HFF-Myc (cell line): ENCODE results near the gene RAB11FIP5.
"Not testable (repeated sequence)": the region's sequence is repeated elsewhere in the genome, so short reads cannot be mapped to it uniquely, and the experiment has no call there.

ENCODE experiments used
- DNase-seq: peaks from one replicate; pipeline ENCODE4 v3.0.0-alpha.2; 2011; ENCODE audit warnings: low read depth; ENCODE audit errors: extremely low read depth
- H3K4me3 ChIP-seq: replicated peaks from 2 replicates; pipeline ENCODE4 v1.5.1; 2011; ENCODE audit warnings: low read depth, mild to moderate bottlenecking, control low read depth, low read length
- TF ChIP-seq, protein P1 (sequence below): IDR thresholded peaks from 2 replicates; pipeline ENCODE4 v1.5.1; 2012; ENCODE audit warnings: mild to moderate bottlenecking, low read depth, low read length, control low read depth; ENCODE audit errors: missing control alignments

Gene RAB11FIP5

DNA sequence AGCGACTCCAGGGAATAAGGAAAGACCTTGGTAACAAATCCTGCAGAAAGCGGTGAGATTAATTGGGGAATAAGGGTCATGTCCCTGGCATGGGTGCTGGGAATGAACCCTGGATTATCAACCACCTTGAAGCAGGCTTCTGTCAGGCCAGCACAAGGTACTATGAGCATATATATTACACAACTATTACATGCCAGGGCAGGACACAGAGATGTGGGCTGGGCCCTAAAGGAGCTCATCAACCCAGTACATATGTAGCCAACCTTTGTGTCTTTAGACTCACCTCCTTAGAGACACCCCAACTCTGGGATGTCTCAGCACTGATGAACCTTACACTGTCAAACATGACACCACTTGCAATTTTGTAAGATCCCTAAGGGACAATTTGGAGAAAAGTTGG lies 44.6 kb downstream of the RAB11FIP5 start:
- H3K4me3 ChIP-seq, result no peak overlapping the region
- TF ChIP-seq, protein P1, sequence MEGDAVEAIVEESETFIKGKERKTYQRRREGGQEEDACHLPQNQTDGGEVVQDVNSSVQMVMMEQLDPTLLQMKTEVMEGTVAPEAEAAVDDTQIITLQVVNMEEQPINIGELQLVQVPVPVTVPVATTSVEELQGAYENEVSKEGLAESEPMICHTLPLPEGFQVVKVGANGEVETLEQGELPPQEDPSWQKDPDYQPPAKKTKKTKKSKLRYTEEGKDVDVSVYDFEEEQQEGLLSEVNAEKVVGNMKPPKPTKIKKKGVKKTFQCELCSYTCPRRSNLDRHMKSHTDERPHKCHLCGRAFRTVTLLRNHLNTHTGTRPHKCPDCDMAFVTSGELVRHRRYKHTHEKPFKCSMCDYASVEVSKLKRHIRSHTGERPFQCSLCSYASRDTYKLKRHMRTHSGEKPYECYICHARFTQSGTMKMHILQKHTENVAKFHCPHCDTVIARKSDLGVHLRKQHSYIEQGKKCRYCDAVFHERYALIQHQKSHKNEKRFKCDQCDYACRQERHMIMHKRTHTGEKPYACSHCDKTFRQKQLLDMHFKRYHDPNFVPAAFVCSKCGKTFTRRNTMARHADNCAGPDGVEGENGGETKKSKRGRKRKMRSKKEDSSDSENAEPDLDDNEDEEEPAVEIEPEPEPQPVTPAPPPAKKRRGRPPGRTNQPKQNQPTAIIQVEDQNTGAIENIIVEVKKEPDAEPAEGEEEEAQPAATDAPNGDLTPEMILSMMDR, result no peak
- DNase-seq, result no peak

DNA sequence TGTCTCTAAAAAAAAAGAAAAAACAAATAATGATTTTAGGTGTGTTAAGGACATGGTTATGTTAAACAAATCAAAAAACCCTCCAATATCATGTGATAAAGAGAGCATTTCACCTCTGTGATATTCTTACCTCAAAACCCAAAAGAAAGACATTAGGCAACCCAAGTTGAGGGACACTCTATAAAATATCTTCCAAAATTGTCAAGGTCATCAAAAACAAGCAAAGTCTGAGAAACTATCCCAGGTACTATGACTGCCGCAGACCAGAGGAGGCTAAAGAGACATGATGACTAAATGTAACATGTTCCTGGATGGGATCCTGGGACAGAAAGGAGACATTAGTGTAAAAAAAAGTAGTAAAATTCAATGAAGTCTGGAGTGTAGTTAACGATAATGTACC lies 45.7 kb downstream of the RAB11FIP5 start:
- TF ChIP-seq, protein P1, result no peak
- H3K4me3 ChIP-seq, result no peak overlapping the region
- no peak for DNase-seq

DNA sequence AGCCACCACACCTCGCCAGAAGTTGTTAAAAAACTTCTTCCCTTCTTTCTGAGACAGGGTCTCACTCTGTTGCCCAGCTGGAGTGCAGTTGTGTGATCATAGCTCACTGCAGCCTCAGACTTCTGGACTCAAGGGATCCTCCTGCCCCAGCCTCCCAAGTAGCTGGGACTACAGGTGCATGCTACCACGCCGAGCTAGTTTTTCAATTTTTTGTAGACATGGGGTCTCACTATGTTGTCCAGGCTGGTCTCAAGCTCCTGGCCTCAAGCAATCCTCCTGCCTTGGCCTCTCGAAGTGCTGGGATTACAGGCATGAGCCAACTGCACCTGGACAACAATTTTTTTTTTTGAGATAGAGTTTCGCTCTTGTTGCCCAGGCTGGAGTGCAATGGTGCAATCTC lies 47.7 kb downstream of the RAB11FIP5 start:
- not testable (repeated sequence) for DNase-seq, H3K4me3 ChIP-seq

DNA sequence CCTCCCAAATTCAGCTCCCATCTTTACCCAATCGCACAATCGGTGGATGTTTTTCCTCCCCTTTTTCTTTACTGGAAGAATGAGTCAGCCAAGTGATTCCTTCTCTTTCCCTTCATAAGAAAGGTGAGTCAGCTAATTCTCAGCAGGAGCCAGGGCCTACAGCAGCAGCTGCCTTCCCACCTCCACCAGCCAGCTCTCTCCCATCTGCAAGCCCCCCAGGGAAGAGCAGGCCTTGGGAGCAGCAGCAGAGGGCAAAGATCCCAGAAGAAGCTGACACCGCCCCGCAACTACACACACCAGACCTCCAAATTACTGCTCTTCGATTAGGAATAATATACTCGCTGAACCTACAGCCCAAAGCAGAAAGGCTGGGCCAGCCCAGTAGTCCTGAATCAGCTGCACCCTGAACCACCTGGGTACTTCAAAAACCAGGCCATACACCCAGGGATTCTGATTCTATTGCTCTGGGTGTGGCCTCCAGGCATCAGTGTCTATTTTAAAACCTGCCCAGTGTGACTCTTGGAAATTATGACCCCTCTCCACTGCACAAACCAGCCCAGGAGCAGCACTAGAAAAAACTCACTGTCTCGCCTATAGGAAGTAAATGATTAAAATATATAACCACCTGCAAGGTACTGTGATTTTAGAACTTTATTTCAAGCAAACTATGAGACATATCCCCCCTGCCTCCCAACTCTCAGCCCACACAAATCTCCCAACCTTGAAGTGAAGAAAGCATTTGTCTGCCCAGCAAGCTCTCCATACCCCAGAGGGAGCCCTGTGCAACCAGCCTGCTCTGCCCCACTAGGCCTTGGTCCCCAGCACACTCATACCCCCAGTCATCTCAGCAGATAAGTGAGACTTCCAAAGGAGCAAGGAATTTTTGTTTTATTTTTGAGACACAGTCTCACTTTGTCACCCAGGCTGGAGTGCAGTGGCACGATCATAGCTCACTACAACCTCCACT lies 48.6 kb downstream of the RAB11FIP5 start:
- TF ChIP-seq, protein P1, result no peak
- peak; percentile 38 for DNase-seq
- no peak overlapping the region for H3K4me3 ChIP-seq

DNA sequence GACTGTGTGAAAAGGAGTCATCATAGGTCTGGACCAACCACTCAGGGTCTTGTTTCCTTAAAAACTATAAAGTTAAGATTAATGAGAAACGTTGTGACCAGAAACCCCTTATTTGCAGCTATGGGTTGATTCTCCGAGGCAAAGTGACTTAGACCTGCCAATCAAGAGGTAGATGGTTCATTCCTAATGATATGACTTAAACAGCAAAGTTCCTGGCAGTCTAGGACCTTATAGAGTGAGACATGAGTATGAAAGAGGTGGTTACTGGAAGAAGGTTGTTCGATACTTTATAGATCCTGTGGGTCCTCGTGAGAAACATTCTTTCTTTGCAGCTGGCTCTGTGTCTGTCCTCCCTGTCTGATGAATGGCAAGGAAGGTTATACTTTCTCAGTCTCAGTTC lies 49.3 kb downstream of the RAB11FIP5 start:
- TF ChIP-seq, protein P1, result no peak
- H3K4me3 ChIP-seq, result no peak overlapping the region
- DNase-seq, result no peak

DNA sequence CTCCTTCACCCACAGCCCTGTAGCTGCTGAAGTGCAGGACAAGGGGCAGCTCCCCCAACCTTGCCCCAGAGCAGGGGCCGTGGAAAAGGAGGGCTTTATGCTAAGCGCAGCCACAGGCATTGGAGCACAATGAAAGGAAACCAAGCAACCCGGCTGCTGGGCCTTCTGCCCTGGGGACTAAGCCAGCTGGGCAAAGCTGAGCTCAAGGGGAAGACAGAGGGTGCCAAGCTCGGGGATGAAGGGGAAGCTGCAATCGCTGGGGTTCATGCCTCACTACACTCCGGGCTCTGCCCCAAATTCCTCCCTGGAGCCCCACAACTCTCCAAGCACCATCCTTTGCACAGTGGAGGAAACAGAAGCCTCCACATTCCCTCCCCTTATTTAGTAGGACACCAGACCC lies 53.6 kb downstream of the RAB11FIP5 start:
- TF ChIP-seq, protein P1, result no peak

DNA sequence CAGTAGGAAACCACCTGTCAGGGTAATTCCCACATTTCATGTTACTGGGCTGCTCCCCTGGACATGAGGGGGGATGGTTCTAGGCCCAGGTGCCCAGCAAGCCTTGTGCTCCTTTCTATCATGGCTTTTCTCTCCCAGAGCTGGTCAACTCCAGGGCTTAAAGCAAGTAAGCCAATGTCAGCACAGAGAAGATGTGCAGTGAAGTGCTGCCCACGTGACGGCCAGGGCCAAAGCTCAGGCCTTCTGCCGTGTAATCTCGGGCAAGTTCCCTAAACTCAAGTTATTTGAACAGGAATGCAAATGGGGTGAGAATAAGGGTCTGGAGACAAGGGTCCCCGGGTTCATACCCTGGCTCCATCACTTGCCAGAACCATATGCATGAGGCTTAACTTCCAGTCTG lies 57.8 kb downstream of the RAB11FIP5 start:
- TF ChIP-seq, protein P1, result no peak
- no peak overlapping the region for H3K4me3 ChIP-seq
- no peak for DNase-seq

More for the DNA sequence above, 53.6 kb downstream of the RAB11FIP5 start:
- H3K4me3 ChIP-seq, result no peak overlapping the region
- no peak for DNase-seq
